OCI-LY1 (cell line): ENCODE measurements around the gene H6PD.

ENCODE experiments used
- CTCF ChIP-seq: fragments of 200-600 bp; sonication (generic), shearing (Covaris generic); IDR thresholded peaks from 2 replicates; pipeline ENCODE4 v1.5.1; 2017; ENCODE audit warnings: mild to moderate bottlenecking, antibody characterized with exemption, low read length, moderate library complexity, mixed read lengths
- EZH2 ChIP-seq: fragments of 200-600 bp; sonication (generic), shearing (Covaris generic); IDR thresholded peaks from 2 replicates; pipeline ENCODE4 v1.8.0; 2017; ENCODE audit warnings: borderline replicate concordance, mixed run types, mild to moderate bottlenecking, antibody characterized with exemption, low read length, moderate library complexity, mixed read lengths

- TF ChIP-seq CTCF (no peak), EZH2 (no peak)
Observed at GRCh38 chr1:9247894-9248293, 13.3 kb downstream of the H6PD start.
